NB4 (cell line): ENCODE results near the gene NKX6-1.

Experiments used
- DNase-seq: peaks from one replicate; pipeline ENCODE4 v3.0.0; 2010; ENCODE audit warnings: low read depth
- H3K4me3 ChIP-seq: one replicate; pipeline ENCODE4 v1.5.1; 2011; ENCODE audit warnings: mild to moderate bottlenecking, low read depth, low read length, moderate library complexity
- CTCF ChIP-seq: IDR thresholded peaks from one replicate; pipeline ENCODE4 v1.5.1; 2012; ENCODE audit warnings: low read depth, low read length
- MAX ChIP-seq: IDR thresholded peaks from 2 replicates; pipeline ENCODE4 v1.6.1; 2011; ENCODE audit warnings: low read depth, low read length
- MYC ChIP-seq: IDR thresholded peaks from 2 replicates; pipeline ENCODE4 v1.6.1; 2011; ENCODE audit warnings: low read depth, low read length
- POLR2A ChIP-seq: IDR thresholded peaks from 2 replicates; pipeline ENCODE4 v1.6.1; 2011; ENCODE audit warnings: mild to moderate bottlenecking; ENCODE audit not compliant: insufficient read length; ENCODE audit errors: extremely low read depth

NKX6-1 gene

GRCh38 chr4:84502333-84502954, 3.4 kb upstream of the NKX6-1 start:
- no peak overlapping the region for H3K4me3 ChIP-seq
- TF ChIP-seq MYC (no peak), CTCF (no peak)
- DNase-seq, result no peak

GRCh38 chr4:84501721-84502267, 2.7 kb upstream of the NKX6-1 start:
- TF ChIP-seq MYC (no peak), CTCF (no peak), MAX (no peak), POLR2A (no peak)
- no peak overlapping the region for H3K4me3 ChIP-seq
- DNase-seq, result no peak

- no peak overlapping the region for H3K4me3 ChIP-seq
- DNase-seq, result no peak
- TF ChIP-seq MAX (no peak), CTCF (no peak), POLR2A (no peak), MYC (no peak)
These were observed 2.1 kb upstream of the NKX6-1 start for GRCh38 chr4:84501202-84501503.

GRCh38 chr4:84500386-84501201, 1.5 kb upstream of the NKX6-1 start:
- DNase-seq, result no peak
- no peak overlapping the region for H3K4me3 ChIP-seq
- no peak for TF ChIP-seq MAX
- no peak for TF ChIP-seq POLR2A
- no peak for TF ChIP-seq CTCF

GRCh38 chr4:84499624-84499982, 511 bp upstream of the NKX6-1 start:
- no peak for DNase-seq
- H3K4me3 ChIP-seq, result no peak overlapping the region
- TF ChIP-seq CTCF, result no peak
- TF ChIP-seq POLR2A, result no peak
- TF ChIP-seq MAX, result no peak
- no peak for TF ChIP-seq MYC
